Fibroblast of villous mesenchyme (primary cell): Measurements from ENCODE around the gene FZR1. TPM values are rescaled to one million over a fixed set of nuclear protein-coding genes. Genes with fewer than 3 reads are reported as not detected.

ENCODE experiments used
- DNase-seq: peaks from one replicate; pipeline ENCODE4 v3.0.0-alpha.2; 2010; ENCODE audit warnings: low read depth
- H3K4me3 ChIP-seq: 2 replicates; pipeline ENCODE4 v1.5.1; 2011; ENCODE audit warnings: low read depth, mild to moderate bottlenecking, low read length
- total RNA-seq: library from RNA; depleted of rRNA; stranded (reverse); fragments of >200 nt; gene quantifications from 2 replicates; pipeline ENCODE4 v1.2.3, GENCODE V29; 2012
- TF ChIP-seq, protein P1 (sequence below): IDR thresholded peaks from 2 replicates; pipeline ENCODE4 v1.5.1; 2012; ENCODE audit warnings: low read depth, mild to moderate bottlenecking, low read length; ENCODE audit not compliant: insufficient read depth

Gene FZR1
- total RNA-seq, 1 donor, result 37.6 TPM

DNA sequence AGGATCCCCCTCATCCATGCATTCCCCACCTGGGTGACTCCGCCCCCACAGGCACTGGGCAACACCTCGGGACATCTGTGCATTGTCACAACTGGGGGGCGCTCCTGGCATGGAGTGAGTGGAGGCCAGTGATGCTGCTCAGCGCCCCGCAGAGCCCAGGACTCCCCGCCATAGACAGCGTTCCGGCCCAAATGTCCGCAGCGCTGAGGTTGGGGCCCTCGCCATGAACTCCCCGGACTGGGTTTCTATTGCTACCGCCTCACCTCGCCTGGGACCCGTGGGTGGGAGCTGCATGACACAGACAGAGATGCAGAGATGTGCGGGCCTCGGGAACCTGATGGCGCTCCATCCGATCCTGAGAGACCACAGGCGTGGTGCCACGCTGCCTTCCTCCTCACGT lies 4.6 kb downstream of the FZR1 start:
- DNase-seq, result no peak
- no peak overlapping the region for H3K4me3 ChIP-seq
- TF ChIP-seq, protein P1, sequence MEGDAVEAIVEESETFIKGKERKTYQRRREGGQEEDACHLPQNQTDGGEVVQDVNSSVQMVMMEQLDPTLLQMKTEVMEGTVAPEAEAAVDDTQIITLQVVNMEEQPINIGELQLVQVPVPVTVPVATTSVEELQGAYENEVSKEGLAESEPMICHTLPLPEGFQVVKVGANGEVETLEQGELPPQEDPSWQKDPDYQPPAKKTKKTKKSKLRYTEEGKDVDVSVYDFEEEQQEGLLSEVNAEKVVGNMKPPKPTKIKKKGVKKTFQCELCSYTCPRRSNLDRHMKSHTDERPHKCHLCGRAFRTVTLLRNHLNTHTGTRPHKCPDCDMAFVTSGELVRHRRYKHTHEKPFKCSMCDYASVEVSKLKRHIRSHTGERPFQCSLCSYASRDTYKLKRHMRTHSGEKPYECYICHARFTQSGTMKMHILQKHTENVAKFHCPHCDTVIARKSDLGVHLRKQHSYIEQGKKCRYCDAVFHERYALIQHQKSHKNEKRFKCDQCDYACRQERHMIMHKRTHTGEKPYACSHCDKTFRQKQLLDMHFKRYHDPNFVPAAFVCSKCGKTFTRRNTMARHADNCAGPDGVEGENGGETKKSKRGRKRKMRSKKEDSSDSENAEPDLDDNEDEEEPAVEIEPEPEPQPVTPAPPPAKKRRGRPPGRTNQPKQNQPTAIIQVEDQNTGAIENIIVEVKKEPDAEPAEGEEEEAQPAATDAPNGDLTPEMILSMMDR, result no peak

DNA sequence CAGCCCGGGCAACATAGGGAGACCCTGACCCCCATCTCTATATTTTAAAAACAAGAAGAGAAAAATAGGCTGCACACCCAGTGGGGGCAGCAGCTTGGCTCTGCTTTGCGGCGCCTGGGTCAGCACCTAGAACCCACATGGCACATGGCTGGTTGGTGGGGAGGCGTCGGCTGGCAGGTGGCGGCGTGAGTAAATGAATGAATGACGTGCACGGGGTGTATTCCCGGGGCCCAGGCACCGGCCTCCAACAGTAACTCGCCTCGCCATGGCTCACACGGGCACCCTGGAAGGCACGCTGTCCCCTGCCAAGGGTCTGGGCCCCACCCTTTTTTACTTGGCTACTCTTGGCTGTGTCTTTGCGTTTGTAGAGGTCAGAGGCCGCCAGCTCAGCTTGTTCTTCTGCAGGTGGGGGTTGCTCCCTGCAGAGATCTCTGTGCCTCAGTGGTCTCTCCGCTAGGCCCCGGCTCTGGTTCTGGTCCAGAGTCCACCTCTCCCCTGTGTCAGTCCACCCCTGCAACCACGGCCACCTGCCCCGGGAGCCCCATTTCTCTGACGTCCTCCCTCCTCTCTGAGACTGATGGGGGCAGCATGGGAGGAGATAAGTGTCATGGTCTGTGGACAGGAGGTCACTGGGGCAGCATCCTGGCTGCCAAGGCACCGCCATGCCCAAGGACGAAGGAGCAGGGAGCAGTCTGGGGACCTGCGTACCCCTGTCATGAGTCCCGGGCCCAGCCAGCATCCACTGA lies 5.6 kb downstream of the FZR1 start:
- TF ChIP-seq, protein P1, result no peak
- no peak overlapping the region for H3K4me3 ChIP-seq
- no peak for DNase-seq

DNA sequence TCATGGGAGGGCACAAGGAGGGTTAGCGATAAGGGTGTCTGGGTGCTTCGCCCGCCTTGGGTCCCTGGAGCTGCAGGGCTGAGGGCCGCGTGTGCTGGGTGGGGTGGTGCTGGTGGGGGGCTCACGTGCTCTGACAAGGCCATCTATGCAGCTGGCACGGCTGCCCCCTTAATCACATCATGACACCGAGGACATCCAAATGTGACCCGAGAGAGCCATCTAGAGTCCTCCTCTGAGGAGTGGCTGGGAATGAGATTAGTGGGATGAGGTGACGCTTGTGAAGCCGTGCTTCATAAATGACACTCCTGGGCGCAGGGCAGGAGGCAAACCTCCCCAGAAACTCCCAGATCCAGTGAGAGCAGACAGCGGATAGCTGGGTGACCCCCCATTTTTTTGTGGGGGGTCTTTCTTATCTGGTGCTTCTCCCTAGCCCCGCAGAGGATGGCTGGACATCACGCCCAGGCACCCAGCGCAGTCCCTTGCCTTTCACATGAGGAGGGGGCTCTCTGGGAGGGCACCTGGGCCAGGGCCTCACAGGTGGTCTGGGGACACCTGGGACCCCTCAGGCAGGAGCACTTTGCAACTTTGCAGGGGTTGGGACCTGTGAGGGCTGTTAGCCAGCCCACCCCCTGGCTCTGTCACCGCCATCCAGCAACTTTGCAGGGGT lies 6.6 kb downstream of the FZR1 start:
- TF ChIP-seq, protein P1, result no peak
- no peak overlapping the region for H3K4me3 ChIP-seq
- DNase-seq, result no peak

DNA sequence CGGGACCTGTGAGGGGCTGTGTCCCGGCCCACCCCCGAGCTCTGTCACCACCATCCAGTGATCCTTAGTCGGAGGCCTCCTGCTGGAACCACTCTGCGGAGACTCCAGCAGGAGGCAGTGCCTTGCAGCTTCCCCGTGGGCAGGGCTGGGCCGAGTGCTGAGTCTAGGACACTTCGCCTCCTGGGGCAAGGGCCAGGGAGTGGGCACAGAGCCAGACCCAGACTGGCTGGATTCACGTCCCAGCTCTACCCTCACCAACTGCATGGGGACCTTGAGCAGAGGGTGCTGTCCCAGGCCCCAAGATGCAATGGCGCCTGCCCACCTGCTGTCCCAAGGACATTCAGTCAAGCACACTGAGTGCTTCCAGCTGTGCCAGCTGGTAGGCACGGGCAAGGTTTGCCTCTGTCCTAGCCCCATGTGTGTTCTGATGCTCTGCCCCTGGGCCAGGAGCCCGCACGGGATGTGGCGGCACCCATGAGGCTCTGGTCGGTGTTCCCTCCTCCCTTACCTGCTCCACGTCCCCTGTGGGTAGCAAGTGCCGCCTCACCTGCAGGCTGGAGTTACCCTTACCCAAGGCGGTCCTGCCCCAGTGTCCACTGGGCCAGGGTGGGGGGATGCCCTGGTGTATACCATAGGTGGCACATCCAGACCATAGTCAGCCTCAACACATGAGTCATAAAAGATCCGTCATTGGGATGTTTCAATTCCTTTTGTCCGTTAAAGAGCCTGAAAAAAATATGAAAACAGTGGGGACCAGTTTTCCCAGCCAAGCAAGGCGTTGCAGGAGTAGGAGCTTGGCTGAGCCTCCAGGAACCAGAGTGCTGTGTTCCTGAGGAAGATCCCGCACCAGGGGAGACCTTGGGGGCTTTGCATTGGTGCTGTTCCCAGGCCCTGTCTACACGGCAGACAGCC lies 7.4 kb downstream of the FZR1 start:
- TF ChIP-seq, protein P1, result no peak
- no peak overlapping the region for H3K4me3 ChIP-seq
- no peak for DNase-seq

DNA sequence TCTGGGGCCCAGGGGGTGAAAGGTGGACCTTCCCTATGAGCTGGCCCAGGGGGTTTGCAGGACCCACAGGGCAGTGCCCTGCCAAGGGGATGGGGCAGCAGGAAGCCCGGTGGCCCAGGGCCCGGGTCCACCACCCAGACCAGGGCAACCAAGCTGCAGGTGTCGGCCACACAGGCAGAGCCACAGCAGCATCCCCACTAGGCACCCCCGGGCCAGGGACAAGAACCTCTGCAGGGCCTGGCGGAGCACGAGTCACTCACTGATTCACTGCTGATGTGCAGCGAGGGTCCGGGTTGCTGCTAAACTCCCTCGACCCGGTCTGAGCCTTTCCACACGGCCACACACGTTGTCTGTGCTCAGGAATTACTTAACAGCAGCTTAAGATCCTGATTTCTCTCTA lies 8.8 kb downstream of the FZR1 start:
- DNase-seq, result no peak
- TF ChIP-seq, protein P1, result no peak
- H3K4me3 ChIP-seq, result no peak overlapping the region

DNA sequence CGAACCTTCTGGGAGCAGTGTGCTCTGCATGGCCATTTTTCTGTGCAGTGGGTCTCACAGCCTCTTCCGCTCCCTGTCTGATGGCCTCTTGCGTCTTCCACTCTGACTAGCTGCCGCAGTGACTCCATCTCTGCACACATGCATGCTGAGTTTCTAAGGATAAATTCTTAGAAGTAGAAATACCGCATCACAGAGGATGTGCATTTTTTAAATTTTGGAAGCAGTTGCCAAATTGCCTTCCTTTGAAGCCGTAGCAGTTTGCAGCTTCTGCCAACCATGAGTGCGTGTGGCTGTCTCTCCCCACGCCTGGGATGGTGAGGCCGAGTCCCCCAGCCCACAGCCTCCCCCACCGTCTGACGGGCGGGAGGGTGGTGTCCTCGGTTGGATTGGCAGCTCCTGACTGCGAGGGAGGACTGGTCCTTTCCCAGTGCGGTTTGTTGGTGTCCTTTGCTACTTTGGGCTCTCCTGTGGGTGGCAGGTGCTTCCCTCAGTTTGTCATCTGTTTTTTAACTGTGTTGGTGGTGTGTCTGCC lies 9.8 kb downstream of the FZR1 start:
- H3K4me3 ChIP-seq, result no peak overlapping the region
- TF ChIP-seq, protein P1, result no peak
- DNase-seq, result no peak
